HepG2 (cell line): ENCODE measurements around the gene ARRDC3.

ENCODE experiments used
- CEBPB ChIP-seq: IDR thresholded peaks from 2 replicates; pipeline ENCODE4 v1.6.1; 2011; ENCODE audit warnings: low read depth, low read length, improper control_type of control experiment, borderline replicate concordance
- EZH2 ChIP-seq: conservative IDR thresholded peaks from 2 replicates; pipeline ENCODE4 v1.6.1; 2012; ENCODE audit warnings: mild to moderate bottlenecking, low read depth, low read length, moderate library complexity
- KAT8 ChIP-seq: IDR thresholded peaks from 2 replicates; pipeline ENCODE4 v1.6.1; 2016; ENCODE audit warnings: missing genetic modification reagents, missing compliant biosample characterization
- SNAPC5 ChIP-seq: sonication (generic); formaldehyde crosslinking; IDR thresholded peaks from 2 replicates; pipeline ENCODE4 v1.8.1; 2023; ENCODE audit warnings: mild to moderate bottlenecking, missing genetic modification reagents, borderline replicate concordance
- ZUFSP ChIP-seq: sonication (generic); formaldehyde crosslinking; IDR thresholded peaks from 2 replicates; pipeline ENCODE4 v1.9.0; 2021; ENCODE audit warnings: missing genetic modification reagents, mild to moderate bottlenecking, borderline replicate concordance

DNA sequence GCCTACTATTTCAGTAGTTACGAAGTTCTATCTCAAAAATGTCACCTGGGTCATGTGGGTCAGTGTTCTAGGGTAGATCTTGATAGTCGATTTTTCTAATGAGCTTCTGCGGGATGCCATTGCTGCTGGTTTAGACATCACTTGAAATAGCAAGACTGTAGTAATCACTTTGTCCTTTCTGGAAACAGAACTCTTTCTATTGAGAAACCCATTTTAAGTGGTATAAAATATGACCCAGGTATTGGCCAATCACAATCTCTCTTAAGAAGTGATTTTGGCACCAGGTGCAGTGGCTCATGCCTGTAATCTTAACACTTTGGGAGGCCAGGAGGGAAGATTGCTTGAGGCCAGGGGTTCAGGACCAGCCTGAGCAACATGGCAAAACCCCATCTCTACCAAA is 17.6 kb downstream of the ARRDC3 start:
- TF ChIP-seq EZH2 (no peak), SNAPC5 (no peak), KAT8 (CRISPR knock-in tag) (no peak), ZUFSP (CRISPR knock-in tag) (no peak), CEBPB (no peak)
